Activated T-cell treated with anti-CD3 and anti-CD28 coated beads for 4 hours (primary cell): ENCODE data around the gene OR52I1.

Experiments used
- DNase-seq: peaks from one replicate; pipeline ENCODE4 v3.0.0-alpha.2; 2020

OR52I1 gene, protein sequence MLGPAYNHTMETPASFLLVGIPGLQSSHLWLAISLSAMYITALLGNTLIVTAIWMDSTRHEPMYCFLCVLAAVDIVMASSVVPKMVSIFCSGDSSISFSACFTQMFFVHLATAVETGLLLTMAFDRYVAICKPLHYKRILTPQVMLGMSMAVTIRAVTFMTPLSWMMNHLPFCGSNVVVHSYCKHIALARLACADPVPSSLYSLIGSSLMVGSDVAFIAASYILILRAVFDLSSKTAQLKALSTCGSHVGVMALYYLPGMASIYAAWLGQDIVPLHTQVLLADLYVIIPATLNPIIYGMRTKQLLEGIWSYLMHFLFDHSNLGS

DNA sequence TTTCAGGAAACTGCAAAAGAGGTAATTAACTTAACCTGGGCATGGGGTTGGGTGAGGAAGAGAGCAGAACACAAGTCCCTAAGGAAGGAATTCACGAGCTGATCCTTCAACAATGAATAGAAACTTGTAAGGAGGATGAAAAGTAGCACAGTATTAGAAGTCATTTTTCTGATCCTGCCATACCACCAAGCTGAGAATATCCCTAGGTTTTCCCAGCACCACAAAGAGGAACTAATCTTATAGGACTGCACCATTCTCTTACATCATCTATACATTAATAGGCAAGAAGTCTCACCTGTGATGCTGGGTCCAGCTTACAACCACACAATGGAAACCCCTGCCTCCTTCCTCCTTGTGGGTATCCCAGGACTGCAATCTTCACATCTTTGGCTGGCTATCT lies at the start of gene OR52I1:
Gene OR52I1 (plus strand): TSS at position 301 of the 400 bp plus-strand sequence. CDS start 0 bp downstream, at position 301.
- DNase-seq, result no peak

DNA sequence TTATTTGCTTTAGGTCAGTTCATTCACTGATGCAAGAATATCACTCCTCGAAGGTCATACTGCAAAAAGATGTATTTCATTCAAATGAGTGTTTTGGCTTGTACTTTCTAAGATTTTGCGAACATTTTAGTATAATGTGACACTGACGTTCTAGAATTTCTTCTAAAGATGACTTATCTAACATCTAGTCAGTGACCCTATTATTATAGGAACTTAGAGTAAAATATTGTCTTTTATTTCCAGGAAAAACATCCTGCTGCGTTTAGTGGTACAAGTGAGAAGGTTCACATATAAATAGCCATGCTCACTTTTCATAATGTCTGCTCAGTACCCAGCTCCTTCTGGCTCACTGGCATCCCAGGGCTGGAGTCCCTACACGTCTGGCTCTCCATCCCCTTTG lies 48.9 kb upstream of the OR52I1 start, which contains the start of gene OR52M1:
Gene OR52M1 (plus strand): TSS at position 301 of the 400 bp plus-strand sequence. CDS start 0 bp downstream, at position 301.
- DNase-seq, result no peak

DNA sequence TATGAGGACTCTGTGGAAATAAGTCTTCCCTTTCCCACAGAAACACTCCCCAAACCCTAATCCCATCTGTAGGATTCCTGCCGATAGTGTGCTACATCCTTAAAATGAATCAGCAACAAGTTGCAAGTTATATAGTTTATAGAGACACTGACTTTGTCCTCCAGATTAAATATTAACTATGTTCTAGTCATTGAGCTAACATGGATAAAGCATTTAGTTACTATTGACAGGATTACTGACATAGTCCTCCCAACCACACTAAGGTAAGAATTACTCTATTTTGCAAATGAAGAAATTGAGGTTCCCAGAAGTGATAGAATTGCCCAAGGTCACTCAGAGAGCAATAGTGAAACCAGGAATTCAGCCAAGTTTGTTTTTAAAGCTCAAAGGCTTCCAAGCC lies 47.0 kb upstream of the OR52I1 start:
- DNase-seq, result no peak

DNA sequence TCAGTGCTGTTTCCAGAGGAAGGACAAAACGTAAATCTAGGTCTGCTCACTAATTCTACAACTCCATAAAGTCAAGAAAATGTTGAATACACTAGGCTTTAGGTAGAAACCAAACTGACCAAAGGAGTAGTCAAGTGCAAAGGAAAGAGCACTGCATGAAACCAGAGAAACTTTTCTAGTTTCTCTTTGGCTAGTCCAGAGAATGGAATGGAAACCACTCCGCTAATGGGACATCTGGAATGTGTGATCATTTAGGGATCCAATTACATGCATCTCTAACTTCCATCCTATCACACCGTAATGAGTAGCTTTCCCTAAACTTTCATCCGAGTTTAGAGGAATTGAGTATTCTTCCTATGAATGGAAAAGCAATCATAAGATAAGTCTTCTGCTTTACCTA lies 46.4 kb upstream of the OR52I1 start:
- no peak for DNase-seq

DNA sequence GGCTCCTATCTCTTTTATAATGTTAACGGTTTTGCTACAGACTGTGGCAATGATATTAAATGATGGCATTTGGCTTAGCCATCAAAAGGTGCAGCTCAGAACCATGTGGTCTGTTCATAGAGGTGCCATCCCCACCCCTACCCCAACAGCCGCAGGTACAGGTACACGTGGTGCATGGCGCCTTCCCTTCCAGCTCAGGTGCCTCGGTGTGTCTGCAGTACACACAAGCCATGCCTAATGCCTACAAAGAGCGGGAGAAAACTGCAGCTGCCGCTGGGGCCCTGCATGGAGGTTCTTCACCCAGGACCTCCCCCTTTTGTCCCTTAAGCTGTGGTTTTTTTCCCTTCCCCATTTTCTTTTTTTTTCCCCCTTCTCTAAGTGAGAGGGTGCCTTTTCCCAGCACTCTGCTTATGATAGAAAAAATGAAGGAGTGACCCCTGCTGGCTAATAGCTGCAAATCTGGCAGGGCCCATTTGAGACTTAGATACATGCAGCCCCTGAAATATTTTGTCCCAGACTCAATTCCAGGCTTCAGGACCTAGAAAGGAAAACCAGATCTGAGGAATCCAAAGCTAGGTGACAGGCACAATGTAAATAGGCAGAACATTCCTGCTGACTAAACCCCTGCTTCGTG lies 42.4 kb upstream of the OR52I1 start:
- no peak for DNase-seq

DNA sequence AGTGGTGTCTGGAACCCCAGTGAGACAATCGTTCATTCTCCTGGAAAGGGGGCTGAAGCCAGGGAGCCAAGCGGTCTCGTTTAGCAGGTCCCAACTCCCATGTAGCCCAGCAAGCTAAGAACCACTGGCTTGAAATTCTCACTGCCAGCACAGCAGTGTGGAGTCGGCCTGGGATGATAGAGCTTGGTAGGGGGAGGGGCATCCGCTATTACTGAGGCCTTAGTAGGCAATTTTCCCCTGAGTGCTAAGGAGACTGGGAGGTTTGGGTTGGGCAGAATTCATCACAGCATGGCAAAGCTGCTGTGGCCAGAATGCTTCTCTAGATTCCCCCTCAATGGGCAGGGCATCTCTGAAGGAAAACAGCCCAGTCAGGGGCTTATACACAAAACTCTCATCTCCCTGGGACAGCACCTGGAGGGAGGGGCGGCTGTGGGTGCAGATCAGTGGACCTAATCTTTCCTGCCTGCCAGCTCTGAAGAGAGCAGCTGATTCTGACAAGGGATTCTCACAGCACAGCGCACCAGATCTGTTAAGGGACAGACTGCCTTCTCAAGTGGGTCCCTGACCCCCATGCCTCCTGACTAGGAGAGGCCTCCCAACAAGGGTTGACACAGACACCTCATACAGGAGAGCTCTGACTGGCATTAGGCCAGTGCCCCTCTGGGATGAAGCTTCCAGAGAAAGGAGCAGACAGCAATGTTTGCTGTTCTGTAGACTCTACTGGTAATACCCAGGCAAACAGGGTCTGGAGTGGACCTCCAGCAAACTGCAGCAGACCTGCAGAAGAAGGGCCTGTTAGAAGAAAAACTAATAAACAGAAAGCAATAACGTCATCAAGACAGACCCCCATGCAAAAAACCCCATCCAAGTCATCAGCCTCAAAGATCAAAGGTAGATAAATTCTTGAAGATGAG lies 34.1 kb upstream of the OR52I1 start:
- DNase-seq, result no peak

DNA sequence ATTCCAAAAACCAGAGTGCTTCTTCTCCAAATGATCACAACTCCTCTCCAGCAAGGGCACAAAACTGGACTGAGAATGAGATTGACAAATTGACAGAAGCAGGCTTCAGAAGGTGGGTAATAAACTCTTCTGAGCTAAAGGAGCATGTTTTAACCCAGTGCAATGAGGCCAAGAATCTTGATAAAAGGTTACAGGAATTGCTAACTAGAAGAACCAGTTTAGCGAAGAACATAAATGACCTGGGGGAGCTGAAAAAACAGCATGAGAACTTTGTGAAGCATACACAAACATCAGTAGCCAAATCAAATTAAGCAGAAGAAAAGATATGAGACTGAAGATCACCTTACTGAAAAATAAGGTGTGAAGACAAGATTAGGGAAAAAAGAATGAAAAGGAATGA lies 33.4 kb upstream of the OR52I1 start:
- DNase-seq, result no peak

DNA sequence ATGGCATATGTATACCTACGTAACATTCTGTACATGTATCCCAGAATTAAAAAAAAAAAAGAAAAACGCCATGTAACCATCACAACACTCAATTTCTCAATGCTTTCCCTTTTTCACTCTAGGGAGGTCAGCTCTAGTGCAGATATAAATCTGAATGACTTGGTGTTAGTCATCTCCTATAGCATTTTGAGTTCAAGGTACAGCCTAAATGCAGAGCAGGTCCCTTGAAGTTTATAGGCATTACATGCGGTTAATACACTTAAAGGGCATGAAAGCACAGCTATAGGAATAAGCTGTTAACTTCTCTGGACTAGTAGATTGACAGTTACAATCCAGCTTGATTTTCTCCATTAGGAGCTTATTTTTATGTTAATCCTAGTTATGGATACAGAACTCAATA lies 28.5 kb upstream of the OR52I1 start:
- no peak for DNase-seq

DNA sequence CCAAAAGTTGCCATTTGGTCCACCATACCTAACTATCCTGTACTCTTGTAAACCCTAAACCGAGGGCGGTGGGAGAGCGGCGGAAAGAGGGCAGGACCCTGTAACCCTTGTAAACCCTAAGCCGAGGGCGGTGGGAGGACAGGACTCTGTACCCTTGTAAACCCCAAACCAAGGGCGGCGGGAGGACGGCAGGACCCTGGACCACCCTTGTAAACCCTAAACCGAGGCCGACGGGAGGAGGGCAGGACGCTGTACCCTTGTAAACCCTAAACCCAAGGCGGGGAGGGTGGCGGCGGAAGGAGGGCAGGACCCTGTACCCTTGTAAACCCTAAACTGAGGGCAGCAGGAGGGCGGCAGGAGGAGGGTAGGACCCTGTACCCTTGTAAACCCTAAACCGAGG lies 24.8 kb upstream of the OR52I1 start:
- no peak for DNase-seq

DNA sequence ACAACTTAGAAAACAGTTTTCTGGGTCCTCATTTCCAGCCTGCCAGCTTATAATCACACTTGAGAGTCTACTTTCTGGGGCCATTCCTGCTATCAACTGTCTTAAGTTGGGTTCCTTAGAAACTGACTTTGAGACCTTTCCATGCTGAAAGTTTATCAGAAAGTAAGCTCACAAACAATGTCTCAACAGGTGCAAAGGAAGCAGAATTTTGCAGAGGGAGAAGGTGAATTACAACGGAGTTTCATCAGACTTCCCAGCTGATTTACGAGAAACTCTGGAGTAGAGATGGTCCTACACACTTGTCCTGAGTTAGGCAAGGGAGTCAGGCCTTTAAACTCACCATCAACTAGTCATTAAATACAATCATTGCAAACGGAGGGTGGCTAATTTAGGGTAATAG lies 17.0 kb upstream of the OR52I1 start:
- no peak for DNase-seq

DNA sequence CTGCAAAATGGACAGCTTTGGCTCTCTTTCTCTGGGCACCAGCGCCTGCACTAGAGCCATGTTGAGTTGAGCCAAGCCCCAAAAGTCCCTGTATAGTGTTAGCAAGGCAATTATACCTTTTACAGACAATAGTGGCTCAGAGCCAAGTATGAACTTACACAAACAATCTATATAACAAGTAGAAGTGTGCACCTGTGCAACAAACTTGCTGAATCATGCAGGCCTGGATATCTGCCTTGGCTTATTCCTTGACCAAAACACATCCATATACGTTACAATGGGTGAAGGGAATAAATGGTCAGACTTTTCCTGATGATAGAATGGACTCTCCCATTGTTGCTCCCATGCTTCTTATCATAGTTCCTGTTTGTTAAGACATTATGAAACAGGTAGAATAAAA lies 16.1 kb upstream of the OR52I1 start:
- no peak for DNase-seq

DNA sequence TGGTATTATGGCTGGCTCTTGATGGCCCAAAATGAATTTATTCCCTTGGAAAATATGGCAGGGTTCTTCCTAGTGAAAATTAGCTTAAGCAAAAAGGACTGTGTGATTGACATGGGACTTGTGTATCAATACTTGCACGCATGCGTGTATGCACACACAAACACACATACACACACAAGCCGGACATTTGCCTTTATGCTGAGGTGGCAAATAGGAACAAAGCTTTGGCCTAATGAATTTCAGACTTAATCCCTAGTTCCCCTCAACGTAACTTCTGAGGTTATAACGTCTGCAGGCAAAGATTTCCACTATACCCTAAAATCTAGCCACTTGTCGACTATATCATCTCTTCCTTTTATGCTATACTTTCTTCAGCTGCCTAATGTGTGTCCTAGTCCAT lies 15.2 kb upstream of the OR52I1 start:
- DNase-seq, result no peak

DNA sequence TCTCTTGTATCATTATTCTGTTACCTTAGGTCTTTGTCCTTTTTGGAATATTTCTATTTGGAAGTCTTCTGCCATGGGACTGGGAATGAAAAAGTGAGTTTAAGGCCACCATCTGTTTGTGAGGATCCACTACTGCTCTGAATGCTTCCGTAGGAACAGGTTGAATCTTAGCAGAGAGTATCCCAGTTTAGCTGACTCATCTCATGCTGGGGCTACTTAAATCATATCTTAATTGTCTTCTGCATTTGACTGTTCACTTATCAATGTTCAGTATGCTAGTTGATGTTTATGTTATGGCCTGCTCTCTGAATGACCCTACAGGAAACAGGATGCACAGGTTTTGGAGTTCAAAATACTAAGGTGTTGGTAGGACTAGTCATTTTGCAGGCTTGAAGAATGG lies 13.7 kb upstream of the OR52I1 start:
- DNase-seq, result no peak

DNA sequence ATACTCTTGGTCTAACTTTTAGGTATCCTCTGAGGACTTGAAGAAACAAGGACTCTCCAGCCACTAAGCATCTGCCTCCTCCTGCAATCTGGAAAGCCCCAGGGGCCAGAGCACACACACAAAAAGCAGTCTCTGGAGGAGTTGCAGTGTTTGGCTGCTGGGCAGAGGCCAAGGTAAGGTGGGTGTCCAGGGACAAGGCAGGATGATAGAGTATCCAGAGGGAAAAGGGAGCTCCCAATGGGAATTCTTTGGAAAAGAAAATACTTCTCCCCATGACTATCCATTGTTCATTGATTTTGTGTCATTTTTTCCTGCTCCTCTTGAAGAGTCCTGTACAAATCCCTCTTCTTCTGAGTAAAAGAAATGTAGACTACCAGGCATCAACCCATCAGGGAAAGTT lies 12.4 kb upstream of the OR52I1 start, which contains the start of gene OR52I2:
Gene OR52I2 (plus strand): TSS at position 301 of the 400 bp plus-strand sequence.
- DNase-seq, result no peak

DNA sequence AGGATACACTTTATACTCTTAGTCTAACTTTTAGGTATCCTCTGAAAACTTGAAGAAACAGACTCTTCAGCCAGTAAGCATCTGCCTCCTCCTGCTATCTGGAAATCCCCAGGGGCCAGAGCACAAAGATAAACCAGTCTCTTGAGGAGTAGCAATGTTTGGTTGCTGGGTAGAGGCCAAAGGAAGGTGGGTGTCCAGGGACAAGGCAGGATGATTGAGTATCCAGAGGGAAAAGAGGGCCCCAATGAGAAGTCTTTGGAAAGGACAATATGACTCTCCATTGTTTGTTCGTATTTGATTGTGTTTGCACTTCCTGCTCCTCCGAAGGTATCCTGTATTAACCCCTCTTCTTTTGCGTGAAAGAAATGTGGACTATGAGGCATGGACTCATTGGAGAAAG lies 4.8 kb upstream of the OR52I1 start:
- no peak for DNase-seq

DNA sequence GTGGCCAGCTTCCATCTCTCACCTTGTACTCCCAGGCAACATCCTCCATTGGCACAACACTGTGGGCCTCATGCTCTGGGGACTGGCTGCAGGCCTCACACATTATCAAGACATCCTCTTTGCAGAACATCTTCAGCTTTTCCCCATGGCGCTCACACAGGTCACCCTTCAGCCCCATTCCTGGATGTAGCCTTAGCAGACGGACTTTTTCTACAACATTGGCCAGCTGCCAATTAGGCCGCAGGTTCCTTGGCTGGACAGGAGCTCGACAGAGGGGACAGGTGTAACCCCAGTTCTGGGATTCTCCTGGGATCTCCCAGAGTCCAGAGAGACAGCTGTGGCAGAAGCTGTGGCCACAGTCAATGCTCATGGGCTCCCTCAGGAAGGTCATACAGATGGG lies 11.2 kb downstream of the OR52I1 start:
- no peak for DNase-seq

DNA sequence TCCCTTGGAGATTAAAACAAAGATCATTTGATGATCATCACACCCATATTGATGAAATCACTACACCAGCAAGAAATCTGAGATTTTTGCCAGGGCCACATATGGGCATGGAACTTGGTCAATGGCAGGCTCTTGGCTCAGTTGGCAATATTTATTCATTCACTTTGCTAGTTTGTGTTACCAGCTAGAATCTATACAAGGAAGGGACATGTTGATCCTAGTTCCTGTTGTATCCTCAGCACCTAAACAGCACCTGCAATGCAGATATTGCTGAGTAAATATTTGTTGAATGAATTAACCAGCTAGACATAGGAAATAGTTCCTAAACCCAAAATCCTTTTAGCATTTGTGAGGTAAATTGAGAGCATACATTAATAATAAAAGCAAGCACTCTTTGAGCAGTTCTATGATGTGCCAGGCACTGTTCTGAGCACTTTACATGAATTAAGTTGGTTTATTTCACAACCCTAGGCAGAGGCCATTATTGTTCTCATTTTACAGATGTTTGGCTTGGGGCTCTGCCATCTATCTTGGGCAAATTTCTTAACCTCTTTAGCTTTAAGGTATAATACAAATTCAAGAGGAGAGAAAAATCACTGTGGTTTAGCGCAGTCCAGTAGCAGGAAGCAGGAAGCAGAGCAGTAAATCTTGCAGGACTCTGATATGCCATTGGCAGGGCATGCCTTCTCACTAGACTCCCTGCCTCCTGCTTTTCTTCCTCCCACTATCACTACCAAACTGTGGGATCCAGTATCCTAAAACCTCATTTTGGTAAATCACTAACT lies 12.6 kb downstream of the OR52I1 start:
- no peak for DNase-seq

DNA sequence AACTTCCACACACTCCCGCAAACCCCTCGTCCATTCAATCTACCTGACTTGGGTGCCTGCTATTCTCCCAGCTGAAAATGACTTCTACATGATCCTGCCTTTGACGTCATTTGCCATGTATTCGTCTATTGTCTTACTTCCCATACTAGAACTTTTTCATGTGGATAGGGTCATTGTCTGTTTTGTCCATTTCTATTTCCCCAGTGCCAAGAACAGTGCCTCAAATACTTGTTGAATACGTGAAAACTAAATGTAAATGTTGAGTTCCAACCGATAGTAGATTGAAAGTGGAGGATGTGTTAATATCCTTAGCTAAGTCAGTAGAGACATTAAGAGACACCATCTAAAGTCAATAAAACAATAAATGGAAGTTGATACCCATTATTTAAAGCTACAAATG lies 13.3 kb downstream of the OR52I1 start:
- DNase-seq, result no peak

DNA sequence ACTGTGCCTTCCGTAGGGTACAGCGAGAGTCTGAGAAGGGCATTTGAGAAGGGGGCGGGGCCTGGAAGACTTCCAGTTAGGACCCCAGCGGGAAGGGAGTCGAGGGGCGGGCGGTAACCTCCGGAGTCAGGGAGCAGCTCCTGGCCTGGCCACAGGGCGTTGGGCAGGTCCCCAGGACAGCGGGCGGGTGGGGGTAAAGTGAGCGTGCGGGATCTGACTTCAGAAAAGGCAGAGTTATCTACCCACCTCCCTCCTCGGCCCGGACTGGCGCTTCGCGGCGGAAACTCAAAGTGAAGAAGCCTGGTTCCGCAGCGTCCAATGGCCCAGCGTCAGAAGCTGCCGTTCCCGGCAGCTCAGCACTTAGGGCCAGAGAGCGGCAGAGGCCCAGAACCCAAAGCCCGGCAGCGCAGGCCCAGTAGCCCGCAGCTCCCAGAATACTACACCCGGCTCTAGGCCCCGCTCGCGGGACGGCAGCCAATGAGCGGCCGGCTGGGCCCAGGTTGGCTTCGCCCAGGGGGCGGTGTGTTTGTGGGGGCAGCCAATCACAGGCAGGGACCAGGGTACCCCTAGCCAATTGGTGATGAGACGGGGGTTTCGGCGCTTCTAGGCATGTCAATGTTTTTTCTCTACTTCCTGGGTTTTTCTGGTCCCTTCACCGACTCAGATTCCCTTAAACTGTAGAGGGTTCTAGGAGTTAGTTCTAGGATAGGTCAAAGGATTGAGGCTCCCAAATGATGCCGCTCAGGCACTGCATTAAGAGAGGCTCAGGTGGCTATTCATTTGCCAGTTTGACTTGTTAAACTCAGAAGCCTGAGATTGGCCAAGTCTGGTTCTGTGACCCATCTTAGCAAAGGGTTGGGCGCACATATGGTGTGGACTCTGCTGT lies 14.2 kb downstream of the OR52I1 start, which contains the start of gene TRIM68:
Gene TRIM68 (minus strand): TSS at position 451 of the 886 bp plus-strand sequence. CDS start 2,727 bp downstream, outside the sequence.
- DNase-seq, result peak; percentile 93

DNA sequence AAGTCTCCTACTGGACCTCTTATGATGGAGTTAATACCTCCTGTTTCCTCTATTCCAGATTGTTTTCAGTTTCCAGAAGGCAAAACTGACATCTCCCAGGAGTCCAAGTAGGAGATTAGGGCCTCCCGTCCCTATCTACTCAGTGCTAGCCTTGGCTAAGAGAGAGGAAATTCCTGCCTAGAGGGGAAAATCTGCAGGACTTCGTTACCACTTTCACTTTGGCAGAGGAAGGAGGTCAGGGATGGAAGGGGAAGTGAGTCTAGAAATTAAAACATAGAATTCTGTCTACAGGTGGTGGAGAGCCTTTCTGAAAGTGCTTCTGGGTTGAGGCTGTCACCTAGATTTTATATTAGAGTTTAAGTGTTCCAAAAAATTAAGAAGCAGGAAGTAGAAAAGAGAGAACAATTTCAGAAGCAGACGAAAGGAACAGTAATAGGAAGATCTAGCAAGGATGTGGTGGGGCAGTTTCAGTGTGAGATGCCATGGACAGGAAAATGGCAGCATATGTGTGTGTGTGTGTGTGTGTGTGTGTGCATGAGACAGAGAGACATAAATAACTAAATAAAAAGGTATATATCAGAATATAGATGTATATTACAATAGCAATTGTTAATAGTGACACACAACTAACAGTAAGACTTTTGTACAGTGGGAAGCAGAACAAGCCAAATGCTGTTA lies 16.6 kb downstream of the OR52I1 start:
- no peak for DNase-seq

DNA sequence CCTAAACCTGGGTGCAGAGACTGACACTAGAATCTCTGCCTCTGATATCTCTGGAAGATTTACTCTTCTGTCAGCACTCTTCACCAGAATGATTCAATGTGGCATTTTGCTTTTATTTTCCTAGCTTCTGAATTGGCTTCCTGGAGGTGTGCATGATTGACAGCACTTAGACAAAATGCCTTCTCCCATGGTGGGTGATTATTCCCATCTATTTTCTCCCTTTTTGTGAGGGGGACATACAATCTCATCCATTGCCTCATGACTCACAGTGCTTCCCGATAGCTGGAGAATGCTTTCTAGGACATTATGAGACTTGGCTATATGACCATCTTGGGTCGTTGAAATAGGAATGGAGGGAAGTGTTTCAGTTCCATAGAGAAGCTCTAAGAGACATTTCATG lies 18.1 kb downstream of the OR52I1 start:
- DNase-seq, result no peak
